Heart right ventricle (tissue), 16 donors: Measurements from ENCODE around the gene GNAL. TPM values are rescaled to one million over a fixed set of nuclear protein-coding genes. Genes with fewer than 3 reads are reported as not detected.
A peak's percentile ranks its signal among the peaks of the same experiment; 100 is the strongest.
"Not testable (repeated sequence)": the region's sequence is repeated elsewhere in the genome, so short reads cannot be mapped to it uniquely, and the experiment has no call there.

Experiments used
- ATAC-seq, 8 donors: fragments of 200-7000 bp; cut with Tn5 transposase; one replicate each; pipeline ENCODE4 v1.9.1; 2020; ENCODE audit warnings: mild to moderate bottlenecking in 8 of 8, moderate library complexity in 8 of 8, moderate number of reproducible peaks in 1 of 8
- DNase-seq, 2 donors: peaks; one replicate each; pipeline ENCODE4 v3.0.0-alpha.2; 2020
- H3K27ac ChIP-seq, 10 donors: fragments of 200-600 bp; sonication (generic) in 2 of 10; one replicate each; pipeline versions ENCODE4 v1.5.0 to v1.8.0; 2020 to 2022; ENCODE audit warnings: mild to moderate bottlenecking in 3 of 10
- H3K27me3 ChIP-seq, 7 donors: fragments of 200-600 bp; one replicate each; pipeline ENCODE4 v1.8.0; 2021 to 2022; ENCODE audit warnings: mild to moderate bottlenecking in 2 of 7
- H3K36me3 ChIP-seq, 9 donors: fragments of 200-600 bp; sonication (generic) in 1 of 9; one replicate each; pipeline versions ENCODE4 v1.5.0 to v1.8.0; 2020 to 2022; ENCODE audit warnings: mild to moderate bottlenecking in 2 of 9
- H3K4me1 ChIP-seq, 9 donors: fragments of 200-600 bp; sonication (generic) in 1 of 9; one replicate each; pipeline versions ENCODE4 v1.5.0 to v1.8.0; 2020 to 2022; ENCODE audit warnings: mild to moderate bottlenecking in 4 of 9
- H3K4me3 ChIP-seq, 10 donors: fragments of 200-600 bp; sonication (generic) in 2 of 10; one replicate each; pipeline versions ENCODE4 v1.5.0 to v1.8.0; 2020 to 2022; ENCODE audit warnings: mild to moderate bottlenecking in 7 of 10, moderate library complexity in 2 of 10
- H3K9me3 ChIP-seq, 11 donors: fragments of 200-600 bp in 10 of 11; sonication (generic) in 2 of 11; one replicate each; pipeline versions ENCODE4 v1.5.0 to v1.8.0; 2013 to 2022; ENCODE audit warnings: mild to moderate bottlenecking in 2 of 11, control low read depth in 1 of 11, moderate library complexity in 1 of 11
- WGBS, 2 donors: extraction: QIAGEN DNeasy Blood & Tissue Kit; methylation state at CpG; one replicate each; pipeline ENCODE4 v1.1.7; 2013; ENCODE audit warnings: inconsistent platforms in 1 of 2; 5-methylcytosine and 5-hydroxymethylcytosine counted together
- intact Hi-C, 10 donors: fragments of 100-400 bp; cut with DNase I; formaldehyde crosslinking; loops; one replicate each; pipeline versions ENCODE4 v1.11.1 to v1.14.2; 2022
- polyA plus RNA-seq, 2 donors: library from polyadenylated mRNA; stranded (reverse); fragments of 200-250 nt; gene quantifications; one replicate each; pipeline ENCODE4 v1.2.3, GENCODE V29; 2013
- total RNA-seq, 10 donors: library from RNA; stranded (reverse); fragmentation: NEBNext Ultra II Directional in 3 of 10; extraction: Animal tissue kit (Norgen Biotek cat#: 25700) in 3 of 10; gene quantifications; one replicate each; pipeline versions ENCODE4 v1.2.1 to v1.2.4, GENCODE V29; 2021 to 2023
- TF ChIP-seq, protein P1 (sequence below), 9 donors: fragments of 200-600 bp; sonication (generic) in 2 of 9; IDR thresholded peaks; one replicate each; pipeline versions ENCODE4 v1.5.0 to v1.8.0; 2021 to 2022; ENCODE audit warnings: antibody characterized with exemption in 9 of 9, mild to moderate bottlenecking in 5 of 9, moderate library complexity in 1 of 9
- donor health status: Arrhythmogenic right ventricular cardiomyopathy.
- donor health status: ischemic (EF 13 %, LVEDD 7.1; RV severe dilation, severe dysfunction).
- donor health status: healthy with polysubstance abuse.
- donor health status: DM: no; HTN: yes; CAD: no.
- donor health status: DM: no; HTN: no; CAD: no.
- donor health status: ischemic (EF 25% LVEDD 6.9; RV normal size, moderate dysfunction).
- donor health status: ischemic (EF 25% LVEDD 5.7; RV mildly dilated, moderate dysfunction).
- donor health status: healthy.
- donor health status: DM: yes; HTN: yes; CAD: no.
- donor health status: Ischemic cardiomyopathy.
- donor health status: ischemic (EF 35%, LVEDD 5.7; RV mildly dilated, moderate dysfunction).
- donor health status: nonischemic (EF 11% LVEDD 7.7; RV severe dilation, severe dysfunction).
- donor health status: DM: yes; HTN: yes; CAD: no.
- donor health status: PGD.
- donor health status: ischemic (EF 29% LVEDD 5.4; RV normal size, mild dysfunction).
- donor health status: nonischemic (EF 23%, LVEDD 6.1; RV moderate dilation, normal function).

GNAL gene
- total and polyA plus RNA-seq, 12 donors, result 0.42 to 6.9 (median 1.6) TPM

DNA sequence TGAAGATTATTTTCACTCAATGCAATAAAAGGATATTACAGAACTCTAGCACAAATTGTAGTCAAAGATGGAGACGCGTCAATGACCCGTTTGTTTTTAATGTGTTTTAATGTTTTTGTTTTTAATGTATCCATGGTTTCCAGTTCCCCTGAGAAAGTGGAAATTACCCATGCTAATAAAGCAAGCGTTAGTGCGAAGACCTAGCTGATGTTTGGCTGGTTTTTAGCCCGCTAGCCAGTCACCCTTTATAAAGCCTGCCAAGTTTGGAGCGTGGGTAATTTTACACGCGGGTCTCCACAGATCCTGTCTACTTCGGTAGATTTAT lies 161.7 kb downstream of the GNAL start:
- H3K36me3 ChIP-seq, result peaks cover 0 to 26% (median 0%) of the 10 kb centered on the region in 9 donors
- intact Hi-C loops, result loop anchor here in 7 of 10 donors (1.0 to 10.0 kb wide), 9 partner anchors 44 to 134 kb away; partner anchors contain the start of genes MPPE1 (in 5 of the 7) and IMPA2 (in 2 of the 7)
- H3K27ac ChIP-seq, result peak overlapping the region; percentile 86 to 99 (median 93)
- WGBS, 2 donors, result 0 to 1% methylated on average over 10 of the region's 10 CpGs
- no peaks in the 10 kb centered on the region for H3K27me3 ChIP-seq
- H3K4me3 ChIP-seq, result peak overlapping the region; percentile 65 to 97 (median 82)
- H3K4me1 ChIP-seq, result peaks cover 0 to 44% (median 24%) of the 10 kb centered on the region in 9 donors
- DNase-seq (no peak), ATAC-seq (peak; percentile 51 to 74 (median 61))
- TF ChIP-seq, protein P1, sequence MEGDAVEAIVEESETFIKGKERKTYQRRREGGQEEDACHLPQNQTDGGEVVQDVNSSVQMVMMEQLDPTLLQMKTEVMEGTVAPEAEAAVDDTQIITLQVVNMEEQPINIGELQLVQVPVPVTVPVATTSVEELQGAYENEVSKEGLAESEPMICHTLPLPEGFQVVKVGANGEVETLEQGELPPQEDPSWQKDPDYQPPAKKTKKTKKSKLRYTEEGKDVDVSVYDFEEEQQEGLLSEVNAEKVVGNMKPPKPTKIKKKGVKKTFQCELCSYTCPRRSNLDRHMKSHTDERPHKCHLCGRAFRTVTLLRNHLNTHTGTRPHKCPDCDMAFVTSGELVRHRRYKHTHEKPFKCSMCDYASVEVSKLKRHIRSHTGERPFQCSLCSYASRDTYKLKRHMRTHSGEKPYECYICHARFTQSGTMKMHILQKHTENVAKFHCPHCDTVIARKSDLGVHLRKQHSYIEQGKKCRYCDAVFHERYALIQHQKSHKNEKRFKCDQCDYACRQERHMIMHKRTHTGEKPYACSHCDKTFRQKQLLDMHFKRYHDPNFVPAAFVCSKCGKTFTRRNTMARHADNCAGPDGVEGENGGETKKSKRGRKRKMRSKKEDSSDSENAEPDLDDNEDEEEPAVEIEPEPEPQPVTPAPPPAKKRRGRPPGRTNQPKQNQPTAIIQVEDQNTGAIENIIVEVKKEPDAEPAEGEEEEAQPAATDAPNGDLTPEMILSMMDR (IDR thresholded peaks at IDR 0.05), result no peak
- no peaks in the 10 kb centered on the region for H3K9me3 ChIP-seq

- peak within 1 kb of the TSS; percentile 65 to 97 (median 82) for H3K4me3 ChIP-seq
- peaks cover 0 to 26% (median 0%) of the 10 kb centered on the region in 9 donors for H3K36me3 ChIP-seq
- TF ChIP-seq, protein P1 (IDR thresholded peaks at IDR 0.05), result no peak
- H3K27ac ChIP-seq, result peak within 1 kb of the TSS; percentile 86 to 99 (median 93)
- intact Hi-C loops, result loop anchor here in 7 of 10 donors (2.0 to 10.0 kb wide), 8 partner anchors 44 to 134 kb away; partner anchors contain the start of genes MPPE1 (in 4 of the 7) and IMPA2 (in 2 of the 7)
- H3K27me3 ChIP-seq, result no peaks in the 10 kb centered on the region
- ATAC-seq (peak; percentile 98 to 100 (median 99)), DNase-seq (peak; percentile 98)
- H3K4me1 ChIP-seq, result peaks cover 0 to 48% (median 24%) of the 10 kb centered on the region in 9 donors
- 0 to 1% methylated on average over 53 of the region's 53 CpGs for WGBS, 2 donors
- H3K9me3 ChIP-seq, result no peaks in the 10 kb centered on the region
These were observed 162.2 kb downstream of the GNAL start, which contains the start of gene CHMP1B for GRCh38 chr18:11851146-11851805. Gene CHMP1B, plus strand, starts transcription at chr18:11851413. Its CDS starts 99 bp downstream, at chr18:11851512.

- Histone ChIP-seq H3K4me3 (peak overlapping the region; percentile 65 to 97 (median 82)), H3K27ac (peak overlapping the region; percentile 86 to 99 (median 93)), H3K27me3 (no peaks in the 10 kb centered on the region), H3K4me1 (peaks cover 0 to 54% (median 27%) of the 10 kb centered on the region in 9 donors), H3K36me3 (peaks cover 0 to 26% (median 0%) of the 10 kb centered on the region in 9 donors), H3K9me3 (no peaks in the 10 kb centered on the region)
- DNase-seq (peak; percentile 15 to 23), ATAC-seq (peak in 6 of 8 donors; percentile 17 to 39 (median 26))
- TF ChIP-seq, protein P1 (IDR thresholded peaks at IDR 0.05), result no peak
- WGBS, 2 donors, result 0 to 1% methylated on average over 23 of the region's 23 CpGs
- intact Hi-C loops, result loop anchor here in 7 of 10 donors (2.0 to 10.0 kb wide), 8 partner anchors 45 to 133 kb away; partner anchors contain the start of genes MPPE1 (in 4 of the 7) and IMPA2 (in 2 of the 7)
These were observed 162.8 kb downstream of the GNAL start for GRCh38 chr18:11851806-11852337.

DNA sequence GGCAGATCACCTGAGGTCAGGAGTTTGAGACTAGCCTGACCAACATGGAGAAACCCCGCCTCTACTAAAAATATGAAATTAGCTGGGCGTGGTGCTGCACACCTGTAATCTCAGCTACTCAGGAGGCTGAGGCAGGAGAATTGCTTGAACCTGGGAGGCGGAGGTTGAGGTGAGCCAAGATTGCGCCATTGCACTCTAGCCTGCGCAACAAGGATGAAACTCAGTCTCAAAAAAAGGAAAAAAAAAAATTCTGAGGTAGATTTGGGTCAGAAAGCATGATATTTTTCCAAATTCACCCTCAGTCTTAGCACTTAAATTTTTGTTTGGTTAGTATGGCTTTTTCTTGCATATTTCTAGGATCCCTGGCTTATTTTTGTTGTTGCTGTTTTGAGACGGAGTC lies 165.5 kb downstream of the GNAL start:
- not testable (repeated sequence) for H3K27me3 ChIP-seq, H3K27ac ChIP-seq, ATAC-seq, H3K4me3 ChIP-seq, H3K9me3 ChIP-seq, DNase-seq
- Histone ChIP-seq H3K36me3 (peaks cover 0 to 26% (median 0%) of the 10 kb centered on the region in 9 donors), H3K4me1 (peaks cover 0 to 74% (median 28%) of the 10 kb centered on the region in 9 donors)
- 88 to 95% methylated on average over 6 of the region's 6 CpGs for WGBS, 2 donors
- intact Hi-C loops, result loop anchor here in 3 of 10 donors (5.0 to 10.0 kb wide), 3 partner anchors 50 to 130 kb away; partner anchors contain the start of genes MPPE1 (in 2 of the 3) and IMPA2 (in 1 of the 3)
